Measurements from ENCODE around the gene DOCK2. TPM values are rescaled to one million over a fixed set of nuclear protein-coding genes. Genes with fewer than 3 reads are reported as not detected.

Gene DOCK2
- total RNA-seq, 4 donors from 2014 or later: 2.3 to 11.2 (median 3.2) TPM

- Histone ChIP-seq H3K27ac (no peak overlapping the region), H3K4me3 (no peak overlapping the region), H3K4me1 (no peaks in the 10 kb centered on the region), H3K27me3 (no peaks in the 10 kb centered on the region), H3K36me3 (no peaks in the 10 kb centered on the region), H3K9me3 (no peaks in the 10 kb centered on the region)
- TF ChIP-seq POLR2AphosphoS5 (IDR thresholded peaks at IDR 0.05): no peak
- no peak for TF ChIP-seq CTCF (IDR thresholded peaks at IDR 0.05)
- no peak for TF ChIP-seq POLR2A (IDR thresholded peaks at IDR 0.05)
- TF ChIP-seq EP300 (IDR thresholded peaks at IDR 0.05): no peak
- no peak for DNase-seq (ENCODE audit: low spot score in 2 of 2)
Observed at GRCh38 chr5:169758886-169759285, 121.8 kb downstream of the DOCK2 start.

GRCh38 chr5:169760229-169760628 lies 123.2 kb downstream of the DOCK2 start:
- Histone ChIP-seq H3K4me1 (no peaks in the 10 kb centered on the region), H3K9me3 (no peaks in the 10 kb centered on the region), H3K4me3 (no peak overlapping the region), H3K36me3 (no peaks in the 10 kb centered on the region), H3K27ac (no peak overlapping the region), H3K27me3 (no peaks in the 10 kb centered on the region)
- no peak for TF ChIP-seq POLR2A (IDR thresholded peaks at IDR 0.05)
- TF ChIP-seq CTCF (IDR thresholded peaks at IDR 0.05): no peak
- no peak for TF ChIP-seq EP300 (IDR thresholded peaks at IDR 0.05)
- TF ChIP-seq POLR2AphosphoS5 (IDR thresholded peaks at IDR 0.05): no peak
- DNase-seq (ENCODE audit: low spot score in 2 of 2): no peak

- 90% methylated on average over 2 of the region's 2 CpGs for WGBS
- DNase-seq (ENCODE audit: low spot score in 2 of 2): no peak
- H3K36me3 ChIP-seq: no peaks in the 10 kb centered on the region
- no peaks in the 10 kb centered on the region for H3K27me3 ChIP-seq
- H3K4me3 ChIP-seq: no peak overlapping the region
- H3K4me1 ChIP-seq: no peaks in the 10 kb centered on the region
- no peak for TF ChIP-seq POLR2AphosphoS5 (IDR thresholded peaks at IDR 0.05)
- TF ChIP-seq EP300 (IDR thresholded peaks at IDR 0.05): no peak
- no peak for TF ChIP-seq CTCF (IDR thresholded peaks at IDR 0.05)
- TF ChIP-seq POLR2A (IDR thresholded peaks at IDR 0.05): no peak
- H3K27ac ChIP-seq: no peak overlapping the region
- H3K9me3 ChIP-seq: no peaks in the 10 kb centered on the region
Observed at GRCh38 chr5:169762338-169763095, 125.4 kb downstream of the DOCK2 start.

- H3K27me3 ChIP-seq: no peaks in the 10 kb centered on the region
- H3K9me3 ChIP-seq: no peaks in the 10 kb centered on the region
- WGBS: 77% methylated on average over 8 of the region's 8 CpGs
- no peak for DNase-seq (ENCODE audit: low spot score in 2 of 2)
- H3K27ac ChIP-seq: no peak overlapping the region
- H3K36me3 ChIP-seq: no peaks in the 10 kb centered on the region
- no peaks in the 10 kb centered on the region for H3K4me1 ChIP-seq
- TF ChIP-seq EP300 (IDR thresholded peaks at IDR 0.05): no peak
- TF ChIP-seq POLR2A (IDR thresholded peaks at IDR 0.05): no peak
- no peak for TF ChIP-seq POLR2AphosphoS5 (IDR thresholded peaks at IDR 0.05)
- TF ChIP-seq CTCF (IDR thresholded peaks at IDR 0.05): no peak
- H3K4me3 ChIP-seq: no peak overlapping the region
Observed at GRCh38 chr5:169763376-169764017, 126.4 kb downstream of the DOCK2 start.

- Histone ChIP-seq H3K4me1 (no peaks in the 10 kb centered on the region), H3K27ac (no peak overlapping the region), H3K36me3 (no peaks in the 10 kb centered on the region), H3K27me3 (no peaks in the 10 kb centered on the region), H3K4me3 (no peak overlapping the region), H3K9me3 (no peaks in the 10 kb centered on the region)
- DNase-seq (ENCODE audit: low spot score in 2 of 2): no peak
- 41% methylated on average over 5 of the region's 5 CpGs for WGBS
- TF ChIP-seq POLR2A (IDR thresholded peaks at IDR 0.05): no peak
- no peak for TF ChIP-seq POLR2AphosphoS5 (IDR thresholded peaks at IDR 0.05)
- no peak for TF ChIP-seq EP300 (IDR thresholded peaks at IDR 0.05)
- no peak for TF ChIP-seq CTCF (IDR thresholded peaks at IDR 0.05)
Observed at GRCh38 chr5:169764018-169764378, 126.9 kb downstream of the DOCK2 start.
